ENCODE results near the gene E2F2.
"Not testable (repeated sequence)": the region's sequence is repeated elsewhere in the genome, so short reads cannot be mapped to it uniquely, and the experiment has no call there.

Gene E2F2

DNA sequence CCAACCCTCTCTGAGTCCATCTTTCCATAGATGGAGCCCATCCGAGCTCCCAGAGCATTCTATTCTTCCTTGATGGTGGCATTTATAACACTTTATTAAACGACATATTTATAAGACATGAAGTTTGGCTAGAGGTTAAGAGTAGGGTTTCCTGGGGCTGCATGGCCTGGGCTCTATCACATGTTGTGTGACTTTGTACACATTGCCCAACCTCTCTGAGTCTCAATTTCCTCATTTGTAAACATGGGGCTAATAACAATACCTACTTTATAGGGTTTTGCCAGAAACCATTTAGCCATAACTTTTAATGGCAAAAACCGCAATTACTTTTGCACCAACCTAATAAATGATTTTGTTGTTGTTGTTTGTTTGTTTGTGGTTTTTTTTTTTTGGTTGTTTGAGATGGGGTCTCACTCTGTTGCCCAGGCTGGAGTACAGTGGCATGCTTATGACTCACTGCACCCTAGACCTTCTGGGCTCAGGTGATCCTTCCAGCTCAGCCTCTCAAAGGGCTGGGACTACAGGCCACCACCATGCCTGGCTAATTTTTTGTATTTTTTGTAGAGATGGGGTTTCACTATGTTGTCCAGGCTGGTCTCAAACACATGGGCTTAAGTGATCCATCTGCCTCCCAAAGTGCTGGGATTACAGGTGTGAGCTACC lies 33.1 kb downstream of the E2F2 start:
- H3K27ac ChIP-seq (ENCODE audit: poor library complexity, severe bottlenecking): no peak overlapping the region
- no peak for DNase-seq (ENCODE audit: low spot score)
- no peaks in the 10 kb centered on the region for H3K36me3 ChIP-seq (ENCODE audit: low read depth)
- H3K4me1 ChIP-seq (ENCODE audit: insufficient read depth, poor library complexity, severe bottlenecking): peaks cover 3% of the 10 kb centered on the region
- no peak for TF ChIP-seq CTCF (IDR thresholded peaks at IDR 0.05; ENCODE audit: poor library complexity, severe bottlenecking)
- no peak for ATAC-seq (ENCODE audit: low read depth)
- no peak overlapping the region for H3K4me3 ChIP-seq (ENCODE audit: severe bottlenecking)
- no peaks in the 10 kb centered on the region for H3K9me3 ChIP-seq (ENCODE audit: severe bottlenecking)
- H3K27me3 ChIP-seq (ENCODE audit: insufficient read depth, poor library complexity, severe bottlenecking): no peaks in the 10 kb centered on the region

- Histone ChIP-seq H3K4me3 (ENCODE audit: severe bottlenecking) (no peak overlapping the region), H3K27me3 (ENCODE audit: insufficient read depth, poor library complexity, severe bottlenecking) (no peaks in the 10 kb centered on the region), H3K9me3 (ENCODE audit: severe bottlenecking) (no peaks in the 10 kb centered on the region), H3K27ac (ENCODE audit: poor library complexity, severe bottlenecking) (no peak overlapping the region), H3K36me3 (ENCODE audit: low read depth) (no peaks in the 10 kb centered on the region), H3K4me1 (ENCODE audit: insufficient read depth, poor library complexity, severe bottlenecking) (no peaks in the 10 kb centered on the region)
- 0 out of 3 replicates have a peak, but pooled peaks have one; percentile 10 for ATAC-seq (ENCODE audit: low read depth)
- DNase-seq (ENCODE audit: low spot score): no peak
- no peak for TF ChIP-seq CTCF (IDR thresholded peaks at IDR 0.05; ENCODE audit: poor library complexity, severe bottlenecking)
Measured at GRCh38 chr1:23496490-23497181, 34.4 kb downstream of the E2F2 start.

DNA sequence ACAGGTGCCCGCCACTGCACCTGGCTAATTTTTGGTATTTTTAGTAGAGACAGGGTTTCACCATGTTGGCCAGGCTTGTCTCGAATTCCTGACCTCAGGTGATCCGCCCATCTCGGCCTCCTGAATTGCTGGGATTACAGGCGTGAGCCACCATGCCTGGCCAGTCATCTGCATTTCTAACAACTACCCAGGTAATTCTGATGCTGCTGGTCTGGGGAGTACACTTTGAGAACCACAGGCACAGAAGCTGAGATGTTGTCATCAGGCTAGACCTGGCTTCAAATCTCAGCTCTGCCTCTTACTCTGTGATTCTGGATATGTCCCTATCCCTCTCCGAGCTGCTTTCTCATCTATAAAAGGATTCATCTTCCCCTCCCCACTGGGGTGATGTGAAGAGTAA lies 36.2 kb downstream of the E2F2 start:
- not testable (repeated sequence) for H3K36me3 ChIP-seq (ENCODE audit: low read depth); DNase-seq (ENCODE audit: low spot score); H3K9me3 ChIP-seq (ENCODE audit: severe bottlenecking); H3K27me3 ChIP-seq (ENCODE audit: insufficient read depth, poor library complexity, severe bottlenecking); H3K27ac ChIP-seq (ENCODE audit: poor library complexity, severe bottlenecking); H3K4me1 ChIP-seq (ENCODE audit: insufficient read depth, poor library complexity, severe bottlenecking); H3K4me3 ChIP-seq (ENCODE audit: severe bottlenecking); ATAC-seq (ENCODE audit: low read depth)

- H3K27me3 ChIP-seq (ENCODE audit: insufficient read depth, poor library complexity, severe bottlenecking); H3K27ac ChIP-seq (ENCODE audit: poor library complexity, severe bottlenecking); H3K4me1 ChIP-seq (ENCODE audit: insufficient read depth, poor library complexity, severe bottlenecking); ATAC-seq (ENCODE audit: low read depth); H3K36me3 ChIP-seq (ENCODE audit: low read depth); DNase-seq (ENCODE audit: low spot score); H3K4me3 ChIP-seq (ENCODE audit: severe bottlenecking); H3K9me3 ChIP-seq (ENCODE audit: severe bottlenecking): not testable (repeated sequence)
Measured at GRCh38 chr1:23492776-23493175, 38.3 kb downstream of the E2F2 start.

GRCh38 chr1:23492132-23492720 lies 38.8 kb downstream of the E2F2 start:
- Histone ChIP-seq H3K27ac (ENCODE audit: poor library complexity, severe bottlenecking) (no peak overlapping the region), H3K36me3 (ENCODE audit: low read depth) (no peaks in the 10 kb centered on the region), H3K27me3 (ENCODE audit: insufficient read depth, poor library complexity, severe bottlenecking) (no peaks in the 10 kb centered on the region), H3K4me3 (ENCODE audit: severe bottlenecking) (no peak overlapping the region), H3K9me3 (ENCODE audit: severe bottlenecking) (no peaks in the 10 kb centered on the region), H3K4me1 (ENCODE audit: insufficient read depth, poor library complexity, severe bottlenecking) (no peaks in the 10 kb centered on the region)
- no peak for ATAC-seq (ENCODE audit: low read depth)
- DNase-seq (ENCODE audit: low spot score): no peak
- no peak for TF ChIP-seq CTCF (IDR thresholded peaks at IDR 0.05; ENCODE audit: poor library complexity, severe bottlenecking)
